ENCODE measurements around the gene TACR1.
A peak's percentile ranks its signal among the peaks of the same experiment; 100 is the strongest.
"Not testable (repeated sequence)": the region's sequence is repeated elsewhere in the genome, so short reads cannot be mapped to it uniquely, and the experiment has no call there.

Gene TACR1

DNA sequence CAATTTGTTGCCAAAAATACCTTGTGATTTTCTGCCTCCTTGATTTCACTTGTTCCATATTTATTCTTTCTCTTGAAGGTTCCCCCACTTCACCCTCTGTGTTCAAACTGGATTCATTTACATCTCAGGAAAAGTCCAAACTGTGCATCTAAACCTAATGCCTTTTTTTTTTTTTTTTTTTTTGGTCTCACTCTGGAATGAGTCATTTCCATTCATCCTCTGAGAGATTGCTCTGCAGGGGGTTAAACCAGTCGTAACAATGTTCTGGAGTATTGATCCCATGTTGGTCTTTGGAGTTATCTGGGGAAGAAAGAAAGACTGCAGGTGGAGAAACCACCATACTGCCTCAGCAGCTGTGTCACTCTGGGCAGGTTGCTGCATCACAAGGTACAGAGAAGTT lies 119.7 kb downstream of the TACR1 start:
- DNase-seq, result no peak

DNA sequence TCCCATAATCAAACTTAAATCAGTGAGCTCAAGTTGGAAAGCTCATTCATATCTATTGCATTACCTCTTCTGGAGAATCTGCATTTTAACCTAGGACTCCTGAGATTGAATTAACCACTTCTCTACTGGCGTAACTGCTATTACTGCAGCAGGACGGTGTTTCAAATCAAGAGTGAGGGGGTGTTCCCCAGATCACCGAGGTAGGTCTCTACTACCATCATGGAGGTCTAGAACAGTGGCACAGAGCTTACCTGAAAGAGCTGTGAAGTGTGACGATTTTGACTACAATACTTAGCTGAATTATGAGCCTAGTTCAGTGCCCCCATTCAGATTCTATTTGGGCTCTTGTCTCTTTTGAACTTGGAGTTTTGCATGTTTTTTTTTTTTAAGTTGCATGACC lies 121.4 kb downstream of the TACR1 start:
- no peak for DNase-seq

DNA sequence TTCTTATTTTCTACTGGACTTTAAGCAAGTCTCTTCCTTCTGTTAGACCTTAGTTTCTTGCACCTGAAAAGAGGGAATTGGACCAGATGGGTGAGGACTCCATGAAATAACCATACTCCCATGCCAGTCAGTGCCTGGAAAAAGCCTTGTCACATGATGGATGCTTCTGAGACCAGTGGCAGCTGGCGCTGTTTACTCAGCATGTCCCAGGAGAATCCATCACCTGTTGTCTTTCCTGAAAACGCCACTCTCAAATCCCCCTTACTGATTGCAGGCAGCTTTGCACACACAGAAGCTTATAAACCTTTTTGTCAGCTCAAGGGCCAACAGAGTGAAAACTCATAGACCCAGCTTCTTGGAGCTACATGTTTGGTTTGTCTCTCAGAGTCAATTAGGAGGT lies 123.2 kb downstream of the TACR1 start:
- peak; percentile 76 for DNase-seq

DNA sequence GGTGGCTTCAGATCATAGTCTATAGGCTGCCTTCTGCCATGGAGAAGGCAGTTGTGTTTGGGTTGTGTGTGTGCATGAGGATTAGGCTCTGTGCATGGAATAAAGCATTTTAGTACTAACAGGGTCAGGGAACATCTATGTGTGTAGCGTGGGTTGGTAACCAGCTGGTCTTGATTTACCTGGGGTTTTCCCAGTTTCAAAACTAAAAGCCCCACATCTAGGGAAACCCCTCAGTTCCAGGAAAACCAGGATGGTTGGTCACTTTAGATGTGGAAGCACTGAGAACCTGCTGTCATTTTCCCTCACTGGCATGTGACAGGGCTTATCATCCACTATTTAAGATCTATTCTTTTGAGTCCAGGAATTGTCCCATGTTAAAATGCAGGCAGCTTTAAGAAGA lies 124.6 kb downstream of the TACR1 start:
- DNase-seq, result no peak

DNA sequence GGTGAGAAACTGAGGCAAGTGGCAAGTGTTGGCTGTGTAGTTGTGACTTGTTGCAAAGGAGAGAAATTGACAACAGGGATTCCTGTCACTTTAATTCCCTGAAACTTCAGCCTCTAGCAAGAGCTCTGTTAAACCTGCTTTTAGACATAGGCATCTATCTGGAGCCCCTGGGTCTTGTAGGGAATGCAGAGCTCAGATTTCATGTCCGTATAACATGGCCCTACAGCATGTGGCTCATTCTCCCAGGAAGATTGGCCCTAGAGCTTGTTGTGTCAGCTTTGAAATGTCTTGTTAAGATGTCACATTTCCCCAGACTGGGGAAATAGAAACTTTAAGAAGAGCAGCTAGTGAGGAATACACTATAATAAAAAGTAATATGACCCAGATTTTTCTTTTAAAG lies 125.1 kb downstream of the TACR1 start:
- no peak for DNase-seq

DNA sequence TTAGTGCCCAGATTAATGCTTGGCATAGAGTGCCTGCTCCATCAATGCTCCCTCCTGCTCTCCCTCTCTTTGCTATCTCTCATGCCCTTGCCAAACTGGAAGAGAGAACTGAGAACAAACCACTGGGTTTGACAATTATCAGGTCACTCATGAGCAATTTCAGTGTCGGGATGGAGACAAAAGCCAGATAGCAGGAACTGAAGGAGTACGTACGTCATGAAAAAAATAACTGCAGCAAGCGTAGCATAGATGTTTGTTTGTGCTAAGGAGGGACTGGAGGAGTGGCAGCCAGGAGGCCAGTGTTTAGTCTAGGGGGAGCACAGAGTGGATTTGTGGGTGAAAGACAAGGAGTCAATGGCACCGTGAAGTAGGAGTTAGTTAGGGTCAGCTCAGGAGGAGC lies 127.6 kb downstream of the TACR1 start:
- no peak for DNase-seq

DNA sequence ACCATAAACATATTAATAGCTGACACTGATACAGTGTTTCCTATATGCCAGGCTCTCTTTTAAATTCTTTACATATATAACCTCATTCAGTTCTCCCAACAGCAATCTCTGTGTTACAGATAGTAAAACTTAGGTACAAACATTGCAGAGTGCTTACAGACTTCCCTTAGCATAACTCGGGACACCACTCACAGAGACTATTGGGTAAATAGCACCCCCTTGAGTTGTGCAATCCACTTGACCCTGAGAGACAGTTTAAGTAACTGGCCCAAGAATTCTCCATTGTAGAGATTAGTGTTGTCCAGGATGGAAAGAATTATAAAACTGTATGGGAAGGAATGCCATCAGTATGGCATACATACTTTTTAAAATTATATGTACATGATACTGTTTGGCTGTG lies 130.8 kb downstream of the TACR1 start:
- no peak for DNase-seq

DNA sequence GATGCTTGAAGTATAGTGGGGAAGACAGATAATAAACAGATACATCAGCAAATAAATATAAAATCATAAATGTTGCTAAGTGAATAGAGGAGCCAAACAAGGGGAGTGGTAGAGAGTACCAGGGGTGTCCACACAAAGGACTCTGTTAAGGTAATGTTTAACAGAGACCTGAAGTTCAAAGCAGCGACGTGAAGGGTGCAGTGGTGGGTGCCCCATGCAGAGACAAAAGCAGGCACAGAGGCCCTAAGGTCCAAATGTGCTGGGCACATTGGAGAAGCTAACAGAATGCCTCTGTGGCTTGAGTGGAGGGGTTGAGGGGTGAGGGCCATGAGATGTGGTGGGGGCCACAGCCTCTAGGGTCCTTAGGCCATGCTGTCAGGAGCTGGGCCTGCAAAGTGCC lies 131.8 kb downstream of the TACR1 start:
- no peak for DNase-seq

DNA sequence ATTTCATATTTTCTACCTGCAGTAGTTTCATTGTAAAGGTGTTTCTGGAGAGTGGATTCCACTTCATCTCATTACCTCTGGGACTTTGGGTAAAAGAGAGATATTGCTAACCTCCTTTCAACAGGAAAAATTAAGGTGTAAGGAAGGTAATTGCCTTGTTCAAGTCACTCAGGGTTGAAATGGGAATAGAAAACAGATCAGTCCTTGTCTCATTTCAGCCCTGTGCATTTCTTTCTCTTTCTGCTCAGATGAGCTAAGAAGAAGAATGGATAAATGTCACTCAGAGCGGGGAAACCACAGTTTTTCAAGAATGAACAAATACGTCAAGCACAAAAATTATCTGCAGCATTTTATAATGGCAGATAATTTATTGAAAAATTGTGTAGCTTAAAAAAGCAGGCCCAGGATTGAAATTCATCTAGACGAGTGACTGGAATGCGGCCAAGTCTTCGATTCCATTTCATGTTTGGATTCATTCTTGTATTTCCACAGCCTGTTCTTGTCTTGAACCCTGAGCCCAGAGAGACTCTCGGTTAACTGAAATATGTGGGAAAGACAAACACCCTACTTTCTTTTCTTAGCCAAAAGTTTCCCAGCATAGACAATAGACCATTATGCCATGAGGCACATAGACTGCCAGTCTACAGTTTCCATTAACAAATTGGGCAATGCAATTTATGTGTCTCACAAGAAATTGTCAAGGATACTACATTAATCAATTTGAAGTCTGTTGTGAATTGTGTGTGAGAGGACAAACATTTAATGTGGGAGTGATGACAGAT lies 133.0 kb downstream of the TACR1 start:
- no peak for DNase-seq

DNA sequence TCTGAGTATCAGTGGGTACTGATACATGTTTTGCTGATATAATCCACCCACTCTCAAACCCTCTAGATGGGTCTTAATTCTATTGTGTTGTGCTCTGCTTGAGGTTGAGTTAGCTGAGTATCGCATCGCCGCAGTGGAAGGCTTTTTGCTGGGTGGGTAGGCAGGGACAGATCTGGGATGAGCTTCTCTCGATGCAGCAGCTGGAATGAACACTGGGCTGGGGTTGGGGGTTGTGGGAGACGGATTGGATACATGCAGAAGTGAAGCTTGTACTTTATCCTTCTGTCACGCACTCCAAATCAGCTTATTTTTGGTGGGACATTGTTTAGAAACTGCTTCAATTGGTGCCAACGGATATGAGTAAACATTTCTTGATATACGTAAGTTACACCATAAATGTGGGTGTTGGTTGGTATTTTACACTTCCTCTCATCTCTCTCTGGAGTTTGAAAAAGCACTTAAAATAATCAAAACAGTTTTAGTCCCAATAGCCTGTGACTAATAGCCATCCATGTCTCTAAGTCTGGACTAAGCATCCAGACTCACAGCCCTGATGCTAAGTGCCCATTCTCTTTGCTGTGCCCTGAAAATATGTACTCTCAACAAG lies 133.8 kb downstream of the TACR1 start:
- DNase-seq, result no peak

DNA sequence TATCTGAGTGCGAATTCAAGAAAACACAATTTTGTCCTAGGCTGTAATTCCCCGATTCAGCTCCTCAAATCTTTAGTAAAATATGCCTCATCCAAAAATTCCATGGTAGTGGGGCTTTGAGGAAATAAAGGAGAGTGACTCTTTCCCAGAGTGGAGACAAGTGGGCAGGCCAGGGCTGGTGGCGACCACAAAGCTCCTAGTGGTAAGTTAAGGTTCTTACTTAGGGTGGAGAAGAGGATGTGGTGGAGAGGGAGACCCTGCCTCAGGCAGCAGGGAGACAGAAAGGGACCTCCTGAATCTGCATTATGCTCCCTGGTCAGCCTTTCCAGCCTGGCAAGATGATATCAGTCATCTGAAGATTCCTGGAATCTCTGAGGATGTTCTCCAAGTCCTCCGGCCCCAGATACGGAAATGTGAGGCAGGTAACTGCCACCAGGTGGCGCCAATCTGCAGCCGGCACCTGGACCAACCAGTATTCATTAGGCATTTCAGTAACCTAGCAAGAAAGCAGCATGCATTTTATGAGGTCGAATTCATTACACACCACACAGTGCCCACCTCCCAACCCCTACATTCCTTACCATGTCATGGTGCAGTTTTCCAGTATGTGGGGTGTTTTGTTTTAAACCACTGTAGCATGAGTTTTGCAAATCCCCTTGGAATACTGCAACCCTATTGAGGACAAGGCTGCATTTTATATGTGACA lies 134.5 kb downstream of the TACR1 start:
- DNase-seq, result no peak

DNA sequence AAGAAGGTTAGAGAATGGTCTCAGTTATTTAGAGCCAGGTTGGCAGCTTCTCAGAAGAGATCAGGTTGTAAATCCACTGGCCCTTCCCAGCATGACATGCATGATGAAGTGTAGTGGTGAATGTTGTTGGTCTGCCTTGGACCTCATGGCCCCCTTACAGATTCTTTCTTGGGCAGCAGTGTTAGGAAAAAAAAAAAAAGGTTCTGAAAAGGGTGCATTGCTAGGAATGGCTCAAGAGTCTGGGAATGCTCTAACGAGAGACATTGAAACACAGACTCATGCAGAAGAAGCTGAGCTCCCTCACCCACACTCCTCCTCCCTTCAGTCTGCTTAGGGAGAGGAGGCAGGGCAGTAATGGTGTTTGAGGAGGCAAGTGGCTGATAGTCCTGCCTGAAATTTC lies 135.4 kb downstream of the TACR1 start:
- DNase-seq, result no peak

DNA sequence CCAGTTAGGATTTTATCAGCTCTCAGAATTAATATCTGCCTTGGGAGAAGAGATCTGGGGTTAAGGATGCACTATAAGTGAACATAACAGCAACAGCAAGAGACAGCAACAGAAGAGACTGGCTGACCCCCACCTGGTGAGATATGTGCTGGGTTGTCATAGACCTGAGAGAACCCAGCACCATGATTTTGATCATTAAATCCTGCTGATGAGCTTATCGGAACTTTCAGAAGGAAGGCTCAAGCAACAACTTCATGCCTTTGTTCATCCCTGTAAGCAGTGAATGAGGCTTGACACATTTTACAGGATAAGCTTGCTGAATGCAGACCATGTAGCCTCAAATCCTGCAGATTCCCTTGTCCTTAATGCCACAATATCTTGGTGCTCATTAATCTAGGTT lies 140.9 kb downstream of the TACR1 start:
- DNase-seq, result no peak

DNA sequence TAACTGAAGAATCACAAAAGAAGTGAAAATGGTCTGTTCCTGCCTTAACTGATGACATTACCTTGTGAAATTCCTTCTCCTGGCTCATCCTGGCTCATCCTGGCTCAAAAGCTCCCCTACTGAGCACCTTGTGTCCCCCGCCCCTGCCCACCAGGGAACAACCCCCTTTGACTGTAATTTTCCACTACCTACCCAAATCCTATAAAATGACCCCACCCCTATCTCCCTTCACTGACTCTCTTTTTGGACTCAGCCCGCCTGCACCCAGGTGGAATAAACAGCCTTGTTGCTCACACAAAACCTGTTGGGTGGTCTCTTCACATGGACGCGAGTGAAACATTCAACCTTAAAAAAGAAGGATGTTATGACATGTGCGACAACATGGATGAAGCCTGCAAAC lies 142.2 kb downstream of the TACR1 start:
- DNase-seq, result not testable (repeated sequence)

DNA sequence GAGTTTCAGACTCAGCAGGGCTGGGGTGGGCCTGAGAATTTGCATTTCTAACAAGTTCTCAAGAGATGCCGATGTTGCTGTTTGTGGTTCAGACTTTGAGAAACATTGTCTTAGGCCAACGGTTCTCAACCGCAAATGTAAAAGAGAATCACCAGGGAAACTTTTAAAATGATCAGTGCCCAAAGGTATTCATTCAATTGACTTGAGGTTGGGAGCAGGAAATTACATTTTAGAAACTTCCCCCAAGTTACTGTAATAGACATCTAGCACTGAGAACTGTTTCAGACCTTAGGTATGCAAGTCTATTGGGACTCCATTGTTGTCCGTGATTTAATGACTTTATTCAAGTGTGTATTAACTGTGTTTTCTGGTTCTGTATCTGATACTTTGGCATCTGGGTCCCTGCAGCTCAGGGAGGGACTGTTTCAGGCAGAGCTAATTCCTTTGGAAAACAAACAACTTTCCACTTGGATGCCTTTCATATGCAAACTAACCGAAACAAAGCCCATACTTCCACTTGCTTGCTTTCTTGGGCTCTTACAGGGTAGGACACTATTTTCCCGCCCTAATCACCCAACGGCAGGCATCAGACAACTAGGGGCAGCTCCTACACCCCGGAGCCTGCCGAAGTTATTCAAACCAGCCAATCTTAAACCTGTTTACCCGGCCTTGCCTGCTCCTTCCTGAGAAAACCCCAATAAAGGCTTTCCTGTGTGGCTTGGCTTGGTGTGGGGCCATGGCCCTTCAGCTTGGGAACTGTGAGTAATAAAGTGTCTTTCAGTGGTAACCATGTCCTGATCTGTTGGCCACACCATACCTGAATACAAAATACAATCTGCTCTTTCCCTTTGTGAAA lies 143.3 kb downstream of the TACR1 start:
- DNase-seq, result no peak

DNA sequence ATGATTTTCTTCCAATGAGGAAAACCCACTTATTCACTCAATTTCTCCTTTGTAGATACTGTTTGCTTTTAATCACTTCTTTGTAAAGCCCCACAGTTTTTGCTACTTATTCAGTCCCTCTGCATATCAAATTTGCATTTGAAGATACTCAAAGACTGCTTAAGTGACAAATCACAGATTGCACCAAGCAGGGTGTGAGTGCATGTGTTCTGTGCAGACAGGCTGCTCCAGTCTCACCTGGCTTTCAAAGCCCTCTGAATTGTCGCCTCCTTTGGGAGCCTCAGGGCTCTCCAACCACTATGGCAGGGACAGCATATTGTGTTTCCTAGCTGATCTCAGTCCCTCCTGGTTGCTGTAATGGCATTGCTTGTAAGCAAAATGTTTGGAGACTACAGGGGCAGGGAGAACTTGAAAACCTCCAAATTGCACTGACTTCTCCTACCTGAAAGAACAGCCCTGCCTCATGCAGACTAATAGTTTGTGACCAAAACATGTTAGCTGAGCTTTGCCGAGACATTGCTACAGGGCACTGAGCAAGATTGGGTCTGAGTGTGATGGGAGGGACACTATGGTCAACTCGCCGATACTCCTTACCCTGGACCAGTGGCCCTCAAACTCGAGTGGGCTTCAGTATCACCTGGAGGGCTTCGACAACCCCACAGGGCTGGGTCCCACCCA lies 144.0 kb downstream of the TACR1 start:
- no peak for DNase-seq

DNA sequence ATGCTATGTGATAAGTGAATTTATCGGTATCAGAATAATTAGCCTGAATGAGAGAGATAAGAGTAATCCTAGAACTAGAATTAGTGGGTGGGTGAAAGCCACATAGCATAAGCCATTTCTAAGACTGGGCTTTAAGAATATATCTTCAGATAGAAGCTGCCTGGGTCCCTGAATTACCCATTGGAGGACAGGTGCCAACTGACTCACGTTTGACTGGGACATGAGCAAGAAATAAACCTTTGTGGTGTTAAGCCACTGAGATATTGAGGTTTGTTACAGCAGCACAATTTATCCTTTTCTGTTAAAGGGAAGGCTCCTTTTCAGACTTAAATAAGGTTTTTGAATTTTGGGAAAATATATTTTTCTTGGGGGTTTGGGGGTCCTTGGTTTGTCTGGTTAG lies 145.0 kb downstream of the TACR1 start:
- no peak for DNase-seq

DNA sequence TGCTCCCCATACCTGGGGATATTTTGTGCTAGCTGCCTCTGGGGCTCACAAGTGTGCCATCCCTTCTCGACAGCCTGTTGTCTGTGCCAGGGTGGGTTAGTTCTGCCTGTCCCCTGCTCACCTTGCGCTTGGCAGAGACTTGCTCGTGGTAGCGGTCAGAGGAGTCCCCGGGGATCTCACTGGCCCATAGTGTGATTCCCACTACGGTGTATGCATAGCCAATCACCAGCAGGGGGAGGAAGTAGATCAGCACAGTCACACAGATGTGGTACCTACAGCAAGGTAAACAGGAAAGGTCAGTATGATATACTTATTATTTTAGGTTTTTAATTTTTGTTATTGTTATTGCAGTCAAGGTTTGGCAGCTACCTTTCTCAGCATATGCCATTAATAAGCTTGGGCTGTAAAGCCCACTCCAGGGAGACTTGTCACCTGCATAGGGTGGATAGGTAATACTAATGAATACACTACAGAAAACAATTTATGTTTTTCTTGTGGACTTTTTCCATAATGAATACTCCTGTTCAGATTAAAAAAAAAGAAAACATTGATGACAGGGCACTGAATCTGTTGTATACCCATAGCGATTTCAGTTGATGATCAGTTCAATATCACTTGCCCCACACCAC lies 145.7 kb downstream of the TACR1 start:
- DNase-seq, result no peak

DNA sequence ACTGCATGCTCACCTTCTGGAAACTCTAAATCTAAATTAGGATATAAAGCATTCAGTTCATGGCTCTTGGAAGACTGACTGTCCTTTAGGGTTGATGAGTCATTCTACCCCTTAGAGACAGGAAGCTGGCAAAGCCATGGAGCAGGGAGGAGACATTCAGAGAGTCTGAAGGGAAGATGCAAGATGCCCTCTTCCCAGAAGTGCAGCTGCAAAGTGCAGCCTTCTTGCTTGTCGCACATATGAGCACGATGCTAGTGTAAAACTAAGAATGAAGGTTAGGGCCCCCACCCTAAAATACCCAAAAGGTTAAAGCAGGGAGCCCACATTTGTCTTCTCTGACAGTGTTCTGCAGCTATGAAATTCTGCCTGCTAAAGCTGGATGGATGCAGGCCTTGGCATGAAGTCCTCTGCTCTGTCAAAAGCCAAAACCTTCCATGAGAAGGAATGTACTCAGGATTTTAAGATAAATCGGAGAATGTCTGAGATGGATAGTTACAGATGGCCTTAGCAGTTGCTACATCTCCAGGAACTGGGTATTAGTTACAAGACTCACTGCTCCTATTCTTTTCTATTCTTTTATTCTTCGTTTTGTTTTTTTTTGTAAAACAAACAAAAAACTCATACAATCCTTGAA lies 151.2 kb downstream of the TACR1 start:
- DNase-seq, result no peak

DNA sequence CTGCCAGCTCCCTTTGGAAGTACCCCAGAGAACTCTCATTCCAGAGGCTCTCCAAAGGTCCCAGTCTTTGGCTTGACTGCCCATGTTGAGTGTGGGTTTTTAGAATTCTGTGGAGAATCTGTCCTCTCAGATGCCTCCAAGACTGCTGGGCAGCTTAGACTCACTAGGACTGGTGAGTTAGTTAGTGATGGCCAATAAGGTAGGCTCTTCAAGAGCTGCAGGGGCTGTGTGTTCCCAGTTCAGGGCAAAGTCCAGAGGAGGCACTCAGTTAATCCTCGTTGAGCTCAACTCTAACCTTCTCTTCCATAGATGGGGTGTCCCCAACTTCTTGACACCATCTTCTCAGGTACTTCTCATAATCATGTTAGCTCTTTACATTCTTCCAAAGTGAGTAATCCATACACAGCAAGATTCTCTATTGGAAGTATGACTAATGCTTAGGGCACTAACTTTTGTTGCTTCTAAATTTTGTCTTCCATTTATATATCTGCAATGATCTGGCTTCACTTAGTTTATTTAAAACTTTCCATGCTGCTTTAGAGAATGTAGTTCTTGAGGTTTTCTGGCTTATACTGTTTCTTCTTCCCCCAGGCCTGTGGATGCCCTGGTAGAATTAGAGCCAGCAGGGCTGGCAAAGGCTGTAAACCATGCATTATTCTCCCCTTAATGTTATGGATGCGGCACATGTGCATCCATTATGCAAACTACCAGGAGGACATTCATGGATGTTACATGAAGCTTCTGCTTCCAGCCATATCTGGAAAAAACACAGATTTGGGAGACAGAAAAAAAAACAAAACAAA lies 151.9 kb downstream of the TACR1 start:
- DNase-seq, result no peak

DNA sequence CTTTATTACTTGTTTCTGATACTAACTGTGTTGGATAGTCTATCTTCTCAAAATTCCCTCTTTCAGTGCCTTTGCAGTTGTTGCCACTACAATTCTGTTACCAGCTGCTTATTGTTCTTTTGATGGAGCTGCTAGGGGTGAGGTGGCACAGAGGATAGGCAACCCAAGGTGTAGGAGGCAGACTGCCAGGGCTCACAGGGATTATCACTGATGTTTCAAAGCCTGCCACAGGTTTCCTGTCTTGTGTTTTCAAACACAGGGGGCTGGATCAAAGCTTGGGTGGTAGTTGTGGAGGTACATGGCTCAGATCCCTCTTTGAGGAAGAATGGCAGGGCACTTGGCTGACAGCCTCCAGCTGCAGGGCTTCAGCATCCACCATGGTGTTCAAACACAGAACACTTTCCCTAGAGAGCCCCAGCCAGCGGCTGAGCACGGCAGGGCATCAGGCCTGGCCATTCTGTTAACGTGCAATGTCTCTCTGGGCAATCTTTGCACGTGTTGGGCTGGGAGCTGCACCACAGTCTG lies 153.7 kb downstream of the TACR1 start:
- DNase-seq, result no peak

Data from DMS79 (cell line).